SU-DHL-6 (cell line): ENCODE data around the gene PCDHGC4.

ENCODE experiments used
- CTCF ChIP-seq: fragments of 200-600 bp; sonication (generic); IDR thresholded peaks from one replicate; pipeline ENCODE4 v1.5.1; 2017; ENCODE audit warnings: antibody characterized with exemption, mild to moderate bottlenecking, low read length, moderate library complexity; ENCODE audit not compliant: insufficient read depth, poor library complexity, severe bottlenecking
- EZH2phosphoT487 ChIP-seq: fragments of 200-600 bp; sonication (generic), shearing (Covaris generic); conservative IDR thresholded peaks from 2 replicates; pipeline ENCODE4 v1.6.1; 2018; ENCODE audit warnings: mild to moderate bottlenecking, antibody characterized with exemption, low read length, moderate library complexity, mixed read lengths

GRCh38 chr5:141525653-141526052 is 40.8 kb downstream of the PCDHGC4 start:
- no peak for TF ChIP-seq CTCF
- TF ChIP-seq EZH2phosphoT487, result no peak
